ENCODE measurements around the gene NKD2.
"Not testable (repeated sequence)": the region's sequence is repeated elsewhere in the genome, so short reads cannot be mapped to it uniquely, and the experiment has no call there.

NKD2 gene

GRCh38 chr5:1059884-1060263, 51.3 kb downstream of the NKD2 start:
- no peak for DNase-seq

DNA sequence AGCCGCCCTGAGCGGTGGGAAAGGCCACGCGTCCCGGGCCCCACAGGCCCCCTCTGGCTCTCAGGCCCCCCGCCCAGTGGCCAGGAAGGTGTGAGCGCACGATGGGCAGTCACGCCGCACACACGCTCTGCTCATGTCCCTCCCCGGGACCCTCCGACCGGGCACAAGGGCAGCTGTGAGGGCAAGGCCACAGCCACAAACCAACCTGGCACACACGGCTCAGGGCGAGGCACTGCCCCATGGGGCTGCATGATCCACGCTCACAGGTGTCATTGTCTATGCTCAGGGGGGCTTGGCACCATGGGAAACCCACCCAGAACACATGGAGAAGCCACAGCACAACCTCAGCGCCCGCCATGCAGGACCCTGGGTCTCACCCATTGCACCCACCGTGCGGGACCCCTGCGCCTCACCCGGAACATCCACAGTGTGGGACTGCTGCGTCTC, 52.0 kb downstream of the NKD2 start:
- no peak for DNase-seq

GRCh38 chr5:1061292-1061691, 52.7 kb downstream of the NKD2 start:
- not testable (repeated sequence) for DNase-seq

DNA sequence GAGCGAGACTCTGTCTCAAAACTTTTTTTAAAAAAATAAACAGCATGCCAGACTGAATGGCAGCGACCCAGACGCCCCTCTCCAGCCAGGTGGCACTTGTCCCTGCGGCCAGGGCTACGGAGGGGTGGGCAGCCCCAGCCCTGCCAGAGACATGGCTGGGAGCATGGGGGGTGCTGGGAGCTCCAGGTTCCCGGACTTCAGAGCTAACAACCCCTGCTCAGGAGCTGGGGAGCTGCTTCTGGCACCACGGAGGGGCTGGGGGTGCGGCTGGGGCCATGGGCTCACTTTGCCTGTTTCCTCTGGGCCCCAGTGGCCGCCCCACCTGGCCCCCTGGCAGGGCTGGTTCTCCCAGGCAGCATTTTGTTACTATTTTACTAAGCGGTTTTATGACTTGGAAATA, 53.3 kb downstream of the NKD2 start:
- DNase-seq, result no peak

- DNase-seq, result no peak
These were observed 54.4 kb downstream of the NKD2 start for GRCh38 chr5:1062761-1063568.

DNA sequence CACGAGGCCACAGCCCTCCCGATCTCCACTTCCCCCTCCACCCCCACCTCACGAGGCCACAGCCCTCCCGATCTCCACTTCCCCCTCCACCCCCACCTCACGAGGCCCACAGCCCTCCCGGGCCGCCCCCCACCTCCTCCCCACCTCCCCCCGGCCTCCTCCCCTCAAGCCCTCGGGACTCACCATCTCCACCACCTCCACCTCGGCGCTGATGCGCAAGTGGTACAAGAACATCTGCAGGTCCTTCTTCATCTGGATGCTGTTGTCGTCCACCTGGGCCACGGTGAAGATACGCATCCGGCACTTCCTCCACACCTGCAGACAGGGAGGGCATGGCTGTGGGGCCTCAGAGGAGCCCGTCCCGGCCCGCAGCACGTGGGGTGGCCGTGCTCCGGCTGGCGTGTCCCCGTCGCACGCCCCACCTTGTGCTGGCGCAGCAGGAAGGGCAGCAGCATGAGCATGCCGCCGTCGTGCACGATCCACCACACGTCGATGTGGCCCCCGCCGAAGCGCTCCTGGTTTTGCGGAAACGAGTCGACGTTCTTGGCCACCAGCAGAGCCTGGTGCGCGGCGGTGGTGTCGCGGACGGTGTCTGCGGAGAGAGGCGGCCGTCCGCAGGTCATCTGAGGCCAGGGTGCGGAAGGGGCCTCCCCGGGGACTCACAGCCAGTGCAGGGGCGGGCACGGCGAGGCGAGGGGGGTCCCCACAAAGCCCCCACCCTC, 55.2 kb downstream of the NKD2 start:
- DNase-seq, result no peak

DNA sequence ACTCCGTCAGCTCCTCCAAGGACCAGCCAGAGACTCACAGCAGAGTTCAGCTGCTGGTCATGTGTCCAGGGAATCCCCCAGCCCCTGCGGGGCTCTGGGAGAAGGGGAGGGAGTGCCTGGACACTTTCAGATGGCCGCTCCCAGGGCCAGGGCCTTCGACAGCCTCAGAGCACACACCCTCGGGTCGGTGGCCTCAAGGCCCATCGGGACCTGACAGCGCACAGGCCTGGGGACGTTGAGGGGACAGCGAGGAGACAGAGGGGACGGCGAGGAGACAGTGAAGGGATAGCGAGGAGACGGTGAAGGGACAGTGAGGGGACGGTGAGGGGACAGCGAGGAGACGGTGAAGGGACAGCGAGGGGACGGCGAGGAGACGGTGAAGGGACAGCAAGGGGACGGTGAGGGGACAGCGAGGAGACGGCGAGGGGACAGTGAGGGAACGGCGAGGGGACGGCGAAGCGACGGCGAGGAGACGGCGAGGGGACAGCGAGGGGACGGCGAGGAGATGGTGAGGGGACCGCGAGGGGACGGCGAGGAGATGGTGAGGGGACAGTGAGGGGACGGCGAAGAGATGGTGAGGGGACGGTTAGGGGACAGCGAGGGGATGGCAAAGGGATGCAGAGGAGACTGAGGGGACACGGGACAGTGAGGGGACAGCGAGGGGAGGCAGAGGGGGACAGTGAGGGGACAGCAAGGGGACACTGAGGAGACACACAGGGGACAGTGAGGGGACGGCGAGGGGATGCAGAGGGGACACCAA, 56.0 kb downstream of the NKD2 start:
- no peak for DNase-seq

DNA sequence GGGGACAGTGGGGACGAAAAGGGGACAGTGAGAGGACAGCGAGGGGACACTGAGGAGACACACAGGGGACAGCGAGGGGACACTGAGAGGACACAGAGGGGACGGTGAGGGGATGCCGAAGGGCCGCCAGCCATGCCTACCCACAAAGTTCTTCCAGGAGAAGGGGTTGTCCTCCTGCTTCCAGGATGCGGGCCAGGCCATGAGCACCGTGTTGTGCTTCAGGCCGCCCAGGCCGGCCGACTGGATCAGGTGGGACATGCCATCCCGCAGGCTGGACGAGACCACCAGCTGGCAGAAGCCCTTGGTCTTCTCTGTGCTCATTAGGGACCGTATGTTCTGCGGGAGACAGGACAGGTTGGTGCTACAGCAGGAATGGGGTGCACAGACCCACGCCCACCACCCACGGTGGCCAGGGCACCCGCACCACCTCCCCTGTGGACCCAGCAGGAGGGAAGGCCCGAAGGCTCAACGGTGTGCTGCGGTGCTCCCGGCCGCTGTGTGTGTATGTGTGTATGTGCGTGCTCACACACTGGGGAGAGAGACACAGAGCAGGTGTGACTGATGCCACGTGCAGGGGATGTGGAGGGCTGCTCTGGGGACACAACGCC, 56.6 kb downstream of the NKD2 start:
- DNase-seq, result no peak

DNA sequence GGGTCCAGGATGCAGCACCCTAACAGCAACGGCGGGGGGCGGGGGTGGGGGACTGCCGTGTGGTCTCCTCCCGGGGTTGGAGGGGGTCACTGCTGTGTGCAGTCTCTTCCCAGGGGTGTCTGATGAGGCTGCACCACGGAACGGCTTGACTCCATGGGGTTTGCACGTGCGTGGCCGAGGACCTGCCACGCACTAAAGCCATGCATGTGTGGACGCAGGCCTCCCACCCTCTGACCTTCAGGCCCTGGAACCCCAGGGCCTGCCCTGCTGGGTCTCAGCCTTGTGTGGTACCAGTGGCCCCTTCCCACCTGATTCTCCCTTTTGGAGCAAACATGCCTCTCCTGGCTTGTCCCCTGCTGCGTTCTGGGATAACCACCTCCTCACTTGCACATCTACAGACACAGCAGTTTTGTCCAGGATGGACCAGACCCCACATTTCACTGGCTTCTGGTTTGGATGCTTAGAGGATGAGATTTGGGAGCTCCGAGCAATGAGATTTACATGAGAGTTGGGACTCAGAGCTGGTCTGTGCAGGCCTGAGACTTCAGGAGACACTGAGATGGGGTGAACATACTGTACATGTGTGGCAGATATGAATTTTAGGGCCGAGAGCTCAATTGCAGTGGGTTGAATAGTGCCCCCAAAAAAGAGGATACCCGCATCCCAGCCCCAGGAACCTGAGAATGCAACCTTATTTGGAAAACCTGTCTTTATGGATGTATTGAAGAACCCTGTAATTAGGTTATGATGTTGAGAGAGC, 57.5 kb downstream of the NKD2 start:
- DNase-seq, result no peak

GRCh38 chr5:1066676-1067075, 58.1 kb downstream of the NKD2 start:
- no peak for DNase-seq

DNA sequence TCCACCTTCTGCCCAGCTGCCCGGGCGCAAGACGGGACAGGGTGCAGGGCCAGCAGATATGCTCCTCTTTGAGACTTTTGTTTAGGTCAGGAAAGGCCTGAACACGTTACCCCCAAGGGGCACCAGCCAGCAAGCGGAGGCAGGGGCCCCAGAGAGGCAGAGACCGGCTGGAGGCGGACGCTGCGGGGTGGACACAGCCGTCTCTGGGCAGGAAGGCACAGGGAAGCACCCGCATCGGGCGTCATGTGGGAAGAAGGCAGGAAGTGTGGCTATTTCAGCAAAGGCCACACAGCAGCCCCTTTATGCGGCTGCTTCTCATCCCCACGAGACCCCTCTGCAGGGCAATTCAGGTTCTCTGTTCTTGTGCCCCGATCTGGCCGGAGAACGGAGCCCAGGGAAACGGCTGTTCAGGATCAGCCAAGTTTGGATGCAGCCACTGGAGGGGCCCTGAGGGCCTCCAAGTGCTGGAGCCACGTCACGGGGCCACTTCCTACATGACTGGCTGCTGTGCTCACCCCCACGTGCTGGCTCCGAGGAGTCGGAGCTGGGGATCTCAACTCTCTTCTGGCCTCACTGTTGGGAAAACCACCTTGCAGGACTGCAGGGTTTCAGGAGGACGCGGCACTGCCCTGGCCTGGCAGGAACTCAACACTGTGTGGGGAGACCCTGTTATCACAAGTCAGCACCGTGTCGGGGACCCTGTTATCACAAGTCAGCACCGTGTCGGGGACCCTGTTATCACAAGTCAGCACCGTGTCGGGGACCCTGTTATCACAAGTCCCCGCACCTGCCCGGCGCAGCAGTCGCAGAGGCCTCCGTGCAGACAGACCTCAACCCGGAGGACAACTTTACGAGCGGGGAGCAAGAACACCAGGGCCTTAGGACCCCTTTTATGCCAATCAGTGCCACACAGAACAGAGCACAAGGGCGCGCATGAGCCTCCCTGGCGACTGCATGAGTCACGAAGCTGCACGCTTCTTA, 58.8 kb downstream of the NKD2 start:
- no peak for DNase-seq

DNA sequence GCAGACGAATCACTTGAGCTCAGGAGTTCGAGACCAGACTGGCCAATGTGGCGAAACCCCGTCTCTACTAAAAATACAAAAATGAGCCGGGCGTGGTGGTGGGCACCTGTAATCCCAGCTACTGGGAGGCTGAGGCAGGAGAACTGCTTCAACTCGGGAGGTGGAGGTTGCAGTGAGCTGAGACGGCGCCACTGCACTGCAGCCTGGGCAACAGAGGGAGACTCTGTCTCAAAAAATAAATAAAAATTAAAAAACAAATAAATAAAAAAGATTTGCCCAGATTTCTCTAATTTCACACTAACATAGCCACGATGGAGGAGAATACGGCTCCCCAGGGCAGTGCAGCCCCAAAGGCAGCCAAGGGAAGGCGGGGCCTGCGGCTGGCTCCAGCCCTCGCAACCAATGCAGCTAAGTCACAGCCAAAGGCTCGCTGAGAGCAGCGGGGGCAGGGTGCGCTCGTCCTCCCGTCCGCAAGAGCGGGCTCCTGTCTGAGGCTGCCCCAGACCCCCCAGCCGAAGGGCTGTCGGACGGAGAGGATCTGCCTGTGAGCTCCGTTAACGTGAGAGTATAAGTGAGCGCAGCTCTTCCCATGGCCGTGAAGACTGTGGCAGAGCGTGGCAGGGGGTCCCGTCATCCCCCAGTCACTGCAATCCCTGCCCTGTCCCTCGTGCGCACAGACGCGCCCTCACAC, 59.7 kb downstream of the NKD2 start:
- DNase-seq, result no peak

- no peak for DNase-seq
These were observed 60.5 kb downstream of the NKD2 start for GRCh38 chr5:1068895-1069719.

DNA sequence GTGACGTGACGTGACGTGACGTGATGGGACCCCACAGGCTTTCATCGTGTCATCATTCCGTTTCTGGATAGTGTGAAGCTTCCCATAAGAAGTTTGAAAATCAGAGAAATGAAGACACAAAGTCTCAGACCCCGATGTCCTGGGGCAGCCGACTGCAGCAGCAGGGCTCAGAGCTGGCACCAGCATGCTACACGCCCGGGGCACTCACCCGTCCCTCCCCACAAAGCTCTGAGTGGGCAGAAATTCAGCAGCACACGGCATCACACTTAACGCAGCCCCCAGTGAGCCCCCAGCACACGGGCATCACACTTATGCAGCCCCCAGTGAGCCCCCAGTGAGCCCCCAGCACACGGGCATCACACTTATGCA, 61.1 kb downstream of the NKD2 start:
- no peak for DNase-seq

DNA sequence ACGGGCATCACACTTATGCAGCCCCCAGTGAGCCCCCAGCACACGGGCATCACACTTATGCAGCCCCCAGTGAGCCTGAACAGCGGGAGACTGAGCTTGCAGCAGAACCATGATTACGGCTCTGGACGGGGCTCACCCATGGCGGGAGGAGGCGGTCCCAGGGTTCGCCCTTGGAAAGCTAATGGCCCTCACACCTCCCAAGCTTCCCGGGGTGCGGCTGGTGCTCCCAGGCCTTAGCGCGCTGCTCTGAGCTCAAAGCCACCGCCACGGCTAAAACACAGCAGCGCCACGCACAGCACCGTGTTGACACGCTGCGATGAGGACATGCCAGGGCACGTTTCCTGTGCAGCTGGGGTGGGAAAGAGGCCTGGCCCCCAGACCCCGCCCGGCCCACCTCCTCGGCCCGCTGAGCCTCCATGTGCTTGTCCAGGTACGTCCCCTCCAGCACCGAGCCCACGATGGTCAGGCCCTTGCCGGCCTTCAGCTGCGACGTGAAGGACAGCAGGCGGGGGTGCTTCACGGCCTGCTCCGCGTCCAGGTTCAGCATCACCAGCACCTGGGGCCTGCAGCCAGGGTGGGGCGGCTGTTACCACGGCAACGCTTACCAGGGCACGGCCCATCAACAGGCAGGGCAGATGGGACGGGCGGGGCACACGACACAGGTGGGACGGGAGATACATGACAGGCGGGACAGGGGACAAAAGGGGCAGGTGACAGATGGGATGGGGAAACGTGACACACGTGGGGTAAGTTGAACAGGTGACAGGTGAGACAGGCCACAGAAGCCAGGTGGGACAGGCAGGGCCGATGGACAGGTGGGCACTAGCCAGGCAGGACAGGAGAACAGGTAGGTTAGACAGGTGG, 64.9 kb downstream of the NKD2 start:
- DNase-seq, result no peak

DNA sequence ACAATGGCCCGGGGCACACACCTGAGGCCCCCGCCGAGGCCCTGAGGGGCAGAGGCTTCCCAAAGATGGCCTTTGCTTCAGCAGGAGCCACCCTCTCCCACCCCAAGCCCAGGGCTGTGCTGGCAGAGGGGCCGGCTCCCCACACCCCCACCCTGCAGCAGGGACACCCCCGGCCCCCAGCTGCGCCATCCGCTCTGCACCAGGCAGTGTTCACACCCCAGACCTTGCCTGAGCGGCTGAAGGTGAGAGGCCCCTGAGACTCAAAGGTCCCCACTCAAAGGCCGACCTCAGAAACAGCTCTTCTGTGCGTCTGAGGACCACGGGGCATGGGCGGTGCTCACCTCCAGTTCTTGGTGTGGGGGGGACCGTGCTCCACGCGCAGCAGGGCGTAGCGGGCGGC, 65.6 kb downstream of the NKD2 start:
- no peak for DNase-seq

- DNase-seq, result no peak
These were observed 66.4 kb downstream of the NKD2 start for GRCh38 chr5:1074816-1075554.

DNA sequence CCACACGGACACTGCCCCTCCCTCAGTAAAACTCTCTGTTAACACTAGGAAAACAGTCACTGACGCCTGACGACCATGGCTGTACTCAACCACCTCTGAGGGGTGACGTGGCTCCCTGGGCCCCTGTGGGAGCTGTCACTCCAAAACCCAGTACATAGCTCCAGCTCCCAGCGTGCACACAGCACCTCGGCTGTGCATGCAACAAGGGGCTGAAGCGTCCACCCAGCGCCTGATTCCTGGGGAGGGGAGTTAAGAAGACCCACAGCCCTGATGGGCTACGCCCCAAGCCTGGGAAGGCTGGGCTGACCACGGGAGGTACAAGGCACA, 66.9 kb downstream of the NKD2 start:
- no peak for DNase-seq
